ENCODE results near the gene RBL2. TPM values are rescaled to one million over a fixed set of nuclear protein-coding genes. Genes with fewer than 3 reads are reported as not detected.

Gene RBL2
- total RNA-seq, 1 donor from 2014 or later = 64.3 TPM

GRCh38 chr16:53502331-53503269 lies 68.3 kb downstream of the RBL2 start, which contains the start of gene AKTIP:
Gene AKTIP, minus strand, starts transcription at chr16:53503209. Its CDS starts 2,950 bp downstream, at chr16:53500259.
- H3K4me3 ChIP-seq = peak within 1 kb of the TSS; percentile 83 to 93
- H3K4me1 ChIP-seq = peaks cover 10 to 27% of the 10 kb centered on the region in 2 donors
- TF ChIP-seq, protein P1, sequence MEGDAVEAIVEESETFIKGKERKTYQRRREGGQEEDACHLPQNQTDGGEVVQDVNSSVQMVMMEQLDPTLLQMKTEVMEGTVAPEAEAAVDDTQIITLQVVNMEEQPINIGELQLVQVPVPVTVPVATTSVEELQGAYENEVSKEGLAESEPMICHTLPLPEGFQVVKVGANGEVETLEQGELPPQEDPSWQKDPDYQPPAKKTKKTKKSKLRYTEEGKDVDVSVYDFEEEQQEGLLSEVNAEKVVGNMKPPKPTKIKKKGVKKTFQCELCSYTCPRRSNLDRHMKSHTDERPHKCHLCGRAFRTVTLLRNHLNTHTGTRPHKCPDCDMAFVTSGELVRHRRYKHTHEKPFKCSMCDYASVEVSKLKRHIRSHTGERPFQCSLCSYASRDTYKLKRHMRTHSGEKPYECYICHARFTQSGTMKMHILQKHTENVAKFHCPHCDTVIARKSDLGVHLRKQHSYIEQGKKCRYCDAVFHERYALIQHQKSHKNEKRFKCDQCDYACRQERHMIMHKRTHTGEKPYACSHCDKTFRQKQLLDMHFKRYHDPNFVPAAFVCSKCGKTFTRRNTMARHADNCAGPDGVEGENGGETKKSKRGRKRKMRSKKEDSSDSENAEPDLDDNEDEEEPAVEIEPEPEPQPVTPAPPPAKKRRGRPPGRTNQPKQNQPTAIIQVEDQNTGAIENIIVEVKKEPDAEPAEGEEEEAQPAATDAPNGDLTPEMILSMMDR (IDR thresholded peaks at IDR 0.05) = no peak
- peaks cover 6 to 17% of the 10 kb centered on the region in 2 donors for H3K36me3 ChIP-seq
- DNase-seq (ENCODE audit: low spot score in 2 of 2) = peak in 1 of 2 donors; percentile 72
- H3K9me3 ChIP-seq = no peaks in the 10 kb centered on the region
- peak within 1 kb of the TSS; percentile 91 to 97 for H3K27ac ChIP-seq
- no peaks in the 10 kb centered on the region for H3K27me3 ChIP-seq
- intact Hi-C loops (cut with DNase I) = loop anchor here (1.0 to 10.0 kb wide), 7 partner anchors 67 to 2002 kb away; partner anchors contain the start of genes CHD9, CHD9NB, FTO and IRX5

- Histone ChIP-seq H3K4me1 (peaks cover 10 to 27% of the 10 kb centered on the region in 2 donors), H3K4me3 (peak overlapping the region; percentile 83 to 93), H3K9me3 (no peaks in the 10 kb centered on the region), H3K27me3 (no peaks in the 10 kb centered on the region), H3K36me3 (peaks cover 0 to 9% of the 10 kb centered on the region in 2 donors), H3K27ac (peak overlapping the region; percentile 91 to 97)
- DNase-seq (ENCODE audit: low spot score in 2 of 2) = peak; percentile 100
- TF ChIP-seq, protein P1 (IDR thresholded peaks at IDR 0.05) = no peak
- intact Hi-C loops (cut with DNase I) = loop anchor here (1.0 to 10.0 kb wide), 7 partner anchors 68 to 2001 kb away; partner anchors contain the start of genes CHD9, CHD9NB, FTO and IRX5
These were observed 69.1 kb downstream of the RBL2 start for GRCh38 chr16:53503270-53503923.

DNA sequence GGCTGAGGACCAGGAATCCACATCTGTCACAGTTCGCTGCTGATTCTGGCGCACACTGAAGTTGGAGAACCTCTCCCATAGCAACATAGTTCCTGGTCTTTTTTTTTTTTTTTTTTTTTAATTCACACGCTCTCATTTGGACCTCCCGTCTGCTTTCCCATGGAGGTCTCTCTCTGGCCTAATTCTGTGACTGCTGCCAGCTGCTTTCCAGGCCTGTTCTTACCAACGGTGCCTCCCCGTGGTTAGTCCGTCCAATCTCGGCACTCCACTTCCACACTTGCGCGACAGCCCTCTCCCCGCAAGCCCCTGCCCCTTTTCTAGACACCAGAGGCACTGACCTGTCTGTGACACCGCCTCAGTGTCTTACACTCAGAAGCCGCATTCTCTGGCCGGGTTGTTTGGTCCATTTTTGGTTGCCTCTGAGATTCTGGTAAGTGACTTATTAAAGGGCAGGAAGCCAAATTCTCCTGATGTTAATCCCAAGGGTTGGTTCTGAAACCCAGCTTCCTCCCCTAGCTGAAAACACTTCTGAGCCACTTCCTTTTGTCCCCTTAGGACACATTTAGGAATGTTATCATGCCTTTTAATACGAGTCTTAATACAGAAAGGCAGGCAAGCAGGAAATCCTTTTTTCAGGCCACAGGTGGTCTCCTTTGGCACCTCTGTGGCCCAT lies 69.9 kb downstream of the RBL2 start:
- Histone ChIP-seq H3K27me3 (no peaks in the 10 kb centered on the region), H3K4me3 (peak overlapping the region; percentile 55 to 61), H3K4me1 (peaks cover 10 to 27% of the 10 kb centered on the region in 2 donors), H3K9me3 (no peaks in the 10 kb centered on the region), H3K36me3 (peaks cover 0 to 2% of the 10 kb centered on the region in 2 donors), H3K27ac (peak overlapping the region; percentile 91 to 97)
- TF ChIP-seq, protein P1 (IDR thresholded peaks at IDR 0.05) = no peak
- peak; percentile 40 to 87 for DNase-seq (ENCODE audit: low spot score in 2 of 2)
- intact Hi-C loops (cut with DNase I) = loop anchor here (1.0 to 10.0 kb wide), 7 partner anchors 69 to 2001 kb away; partner anchors contain the start of genes CHD9, CHD9NB, FTO and IRX5

GRCh38 chr16:53504665-53505064 lies 70.4 kb downstream of the RBL2 start:
- Histone ChIP-seq H3K4me3 (peak overlapping the region; percentile 55 to 61), H3K27ac (peak overlapping the region; percentile 91 to 97), H3K36me3 (no peaks in the 10 kb centered on the region), H3K9me3 (no peaks in the 10 kb centered on the region), H3K27me3 (no peaks in the 10 kb centered on the region), H3K4me1 (peaks cover 10 to 28% of the 10 kb centered on the region in 2 donors)
- intact Hi-C loops (cut with DNase I) = loop anchor here (10.0 kb wide), 3 partner anchors 450 to 2000 kb away; partner anchors contain the start of genes CHD9, CHD9NB and LPCAT2
- DNase-seq (ENCODE audit: low spot score in 2 of 2) = no peak
- TF ChIP-seq, protein P1 (IDR thresholded peaks at IDR 0.05) = no peak

- intact Hi-C loops (cut with DNase I) = loop anchor here (10.0 kb wide), 3 partner anchors 451 to 1999 kb away; partner anchors contain the start of genes CHD9, CHD9NB and LPCAT2
- no peak for DNase-seq (ENCODE audit: low spot score in 2 of 2)
- TF ChIP-seq, protein P1 (IDR thresholded peaks at IDR 0.05) = no peak
- peaks cover 5 to 29% of the 10 kb centered on the region in 2 donors for H3K4me1 ChIP-seq
- H3K27me3 ChIP-seq = no peaks in the 10 kb centered on the region
- H3K36me3 ChIP-seq = no peaks in the 10 kb centered on the region
- H3K9me3 ChIP-seq = no peaks in the 10 kb centered on the region
- no peak overlapping the region for H3K4me3 ChIP-seq
- peak overlapping the region in 1 of 2 donors; percentile 97 for H3K27ac ChIP-seq
These were observed 72.0 kb downstream of the RBL2 start for GRCh38 chr16:53506254-53506653.
